ENCODE data around the gene ABCC10.
"Not testable (repeated sequence)": the region's sequence is repeated elsewhere in the genome, so short reads cannot be mapped to it uniquely, and the experiment has no call there.

The ABCC10 gene

DNA sequence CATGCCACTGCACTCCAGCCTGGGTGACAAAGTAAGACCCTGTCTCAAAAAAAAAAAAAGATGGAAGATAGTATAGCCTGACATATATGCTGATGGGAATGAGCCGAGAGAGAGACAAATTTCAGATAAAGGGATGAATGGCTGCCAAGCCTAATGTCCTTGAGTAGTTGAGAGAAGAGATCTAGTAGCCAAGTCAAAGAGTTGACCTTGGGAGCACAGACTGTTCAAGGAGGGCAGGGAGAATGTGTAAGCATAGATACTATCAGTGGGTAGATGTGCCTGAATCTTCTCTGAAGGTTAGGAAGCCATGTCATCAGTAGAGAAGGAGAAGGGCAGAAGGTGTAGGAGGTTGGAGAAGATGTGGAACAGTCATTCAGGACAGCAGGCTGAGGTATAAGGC is 20.0 kb upstream of the ABCC10 start:
- no peak for DNase-seq (ENCODE audit: low spot score)

DNA sequence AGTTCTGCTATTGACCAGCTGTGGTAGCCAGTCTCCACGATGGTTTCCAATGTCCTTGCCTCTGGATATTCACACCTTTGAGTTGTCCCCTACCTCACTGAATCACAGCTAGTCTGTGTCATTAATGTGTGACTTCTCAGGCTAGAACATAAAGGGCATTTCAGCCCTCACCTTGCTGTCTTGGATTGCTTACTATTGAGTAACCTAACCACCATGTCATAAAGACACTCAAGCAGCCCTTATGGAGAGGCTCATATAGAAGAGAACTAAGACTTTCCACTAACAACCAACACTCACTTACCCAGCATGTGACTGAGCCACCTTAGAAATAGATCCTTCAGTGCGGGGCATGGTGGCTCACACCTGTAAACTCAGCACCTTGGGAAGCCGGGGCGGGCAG is 19.1 kb upstream of the ABCC10 start:
- no peak for DNase-seq (ENCODE audit: low spot score)

DNA sequence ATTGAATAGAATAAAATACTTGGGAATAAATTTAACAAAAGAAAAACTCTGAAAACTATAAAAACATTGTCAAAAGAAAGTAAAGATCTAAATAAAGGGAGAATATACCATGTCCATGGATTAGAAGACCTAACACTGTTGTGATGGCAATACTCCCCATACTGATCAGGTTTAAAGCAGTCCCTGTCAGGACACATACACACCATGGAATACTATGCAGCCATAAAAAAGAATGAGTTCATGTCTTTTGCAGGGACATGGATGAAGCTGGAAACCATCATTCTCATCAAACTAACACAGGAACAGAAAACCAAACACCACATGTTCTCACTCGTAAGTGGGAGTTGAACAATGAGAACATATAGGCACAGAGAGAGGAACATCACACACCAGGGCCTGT is 16.6 kb upstream of the ABCC10 start:
- not testable (repeated sequence) for DNase-seq (ENCODE audit: low spot score)

DNA sequence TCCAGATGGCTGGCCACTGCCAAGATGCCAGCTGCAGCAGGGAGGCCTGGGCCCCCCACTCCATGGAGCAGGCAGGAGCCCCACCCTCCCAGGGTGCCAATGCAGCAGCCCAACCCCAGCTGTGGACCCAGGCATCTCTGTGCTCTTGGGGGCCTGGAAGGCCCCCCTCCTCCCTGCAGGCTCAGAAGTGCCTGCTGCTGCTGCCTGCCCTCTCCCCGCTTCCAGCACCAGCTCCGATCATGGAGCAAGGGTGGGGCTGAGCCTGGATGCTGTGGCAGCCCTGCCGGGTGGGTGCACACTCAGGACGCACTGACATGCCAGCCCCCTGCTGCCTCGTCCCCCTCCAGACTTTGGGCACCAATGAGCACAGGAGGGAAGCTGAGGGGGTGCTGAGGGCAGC is 14.8 kb upstream of the ABCC10 start:
- no peak for DNase-seq (ENCODE audit: low spot score)

DNA sequence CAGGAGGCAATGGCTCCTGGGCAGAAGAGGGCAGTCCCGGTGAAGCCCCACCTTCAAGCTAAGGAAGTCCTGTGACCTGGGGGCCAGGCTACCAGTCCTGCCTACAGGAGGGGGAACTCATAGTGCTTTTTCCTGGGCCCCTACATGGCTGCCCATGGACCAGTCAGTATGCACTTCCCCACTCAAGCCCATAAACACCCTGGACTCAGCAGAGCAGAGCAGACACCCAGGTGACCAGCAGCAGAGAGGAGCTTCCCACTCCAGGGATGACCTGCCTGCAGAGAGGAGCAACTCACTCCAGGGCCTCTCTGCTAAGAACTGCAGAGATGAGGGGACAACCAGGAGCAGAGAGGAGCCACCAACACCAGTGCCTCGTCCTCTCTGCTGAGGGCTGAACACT is 14.3 kb upstream of the ABCC10 start:
- DNase-seq (ENCODE audit: low spot score): no peak

DNA sequence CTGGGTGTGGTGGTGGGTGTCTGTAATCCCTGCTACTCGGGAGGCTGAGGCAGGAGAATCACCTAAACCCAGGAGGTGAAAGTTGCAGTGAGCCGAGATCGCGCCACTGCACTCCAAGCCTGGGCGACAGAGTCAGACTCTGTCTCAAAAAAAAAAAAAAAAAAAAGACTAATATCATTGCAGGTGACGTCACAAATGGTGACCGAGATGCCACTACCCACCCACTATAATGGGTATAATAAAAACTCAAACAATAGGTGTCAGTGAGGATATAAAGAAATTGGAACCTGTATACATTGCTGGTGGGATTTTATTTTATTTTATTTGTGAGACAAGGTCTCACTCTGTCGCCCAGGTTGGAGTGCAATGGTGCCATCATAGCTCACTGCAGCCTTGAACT is 12.1 kb upstream of the ABCC10 start:
- not testable (repeated sequence) for DNase-seq (ENCODE audit: low spot score)

DNA sequence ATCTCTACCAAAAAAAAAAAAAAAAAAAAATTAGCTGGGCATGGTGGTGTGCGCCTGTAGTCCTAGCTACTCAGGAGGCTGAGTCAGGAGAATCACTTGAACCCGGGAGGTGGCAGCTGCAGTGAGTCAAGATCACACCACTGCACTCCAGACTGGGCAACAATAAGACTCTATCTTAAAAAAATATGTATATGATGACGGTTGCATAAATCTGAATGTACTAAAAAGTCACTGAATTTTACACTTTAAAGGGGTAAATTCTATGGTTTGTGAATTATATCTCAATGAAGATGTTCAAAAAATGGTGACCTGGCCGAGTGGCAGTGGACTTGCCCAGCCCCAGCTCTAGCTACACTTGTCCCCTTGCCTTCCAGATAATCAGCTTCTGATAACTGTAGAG is 10.4 kb upstream of the ABCC10 start:
- DNase-seq (ENCODE audit: low spot score): no peak

DNA sequence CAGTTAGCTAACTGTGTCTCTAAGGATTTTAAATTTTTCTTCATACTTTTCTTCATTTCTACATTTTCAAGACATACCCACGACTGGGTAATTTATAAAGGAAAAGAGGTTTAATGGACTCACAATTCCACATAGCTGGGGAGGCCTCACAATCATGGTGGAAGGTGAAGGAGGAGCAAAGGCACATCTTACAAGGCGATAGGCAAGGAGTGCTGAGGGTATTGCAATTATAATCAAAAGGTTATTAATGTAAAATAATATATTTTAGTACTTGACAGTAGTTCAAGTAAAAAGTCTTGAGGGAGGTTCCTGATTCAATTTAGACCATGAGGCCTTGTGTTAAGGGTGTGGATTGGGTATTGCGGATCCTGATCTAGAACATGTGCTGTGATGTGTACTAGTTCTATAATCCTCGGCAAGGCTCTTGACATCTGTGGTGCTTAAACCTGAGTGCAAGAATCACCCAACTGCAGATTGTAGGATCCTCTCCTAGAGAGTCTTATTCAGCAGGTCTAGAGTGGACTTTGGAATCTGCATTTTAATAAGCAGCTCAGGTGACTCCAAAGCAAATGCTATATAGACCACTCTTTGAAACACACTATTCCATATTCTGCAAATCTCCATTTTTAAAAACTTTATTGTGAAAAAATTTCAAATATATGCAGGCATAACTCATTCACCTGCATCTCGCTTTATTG is 7.2 kb upstream of the ABCC10 start:
- DNase-seq (ENCODE audit: low spot score): no peak

DNA sequence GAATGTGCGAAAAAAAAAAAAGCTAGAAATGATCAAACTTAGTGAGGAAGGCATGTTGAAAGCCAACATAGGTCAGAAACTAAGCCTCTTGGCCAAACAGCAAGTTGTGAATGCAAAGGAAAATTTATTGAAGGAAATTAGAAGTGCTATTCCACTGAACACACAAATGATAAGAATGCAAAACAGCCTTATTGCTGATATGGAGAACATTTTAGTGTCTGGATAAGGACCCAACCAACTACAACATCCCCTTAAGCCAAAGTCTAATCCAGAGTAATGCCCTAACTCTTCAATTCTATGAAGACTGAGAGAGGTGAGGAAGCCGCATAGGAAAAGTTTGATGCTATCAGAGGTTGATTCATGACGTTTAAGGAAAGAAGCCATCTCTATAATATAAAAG is 5.5 kb upstream of the ABCC10 start:
- no peak for DNase-seq (ENCODE audit: low spot score)

DNA sequence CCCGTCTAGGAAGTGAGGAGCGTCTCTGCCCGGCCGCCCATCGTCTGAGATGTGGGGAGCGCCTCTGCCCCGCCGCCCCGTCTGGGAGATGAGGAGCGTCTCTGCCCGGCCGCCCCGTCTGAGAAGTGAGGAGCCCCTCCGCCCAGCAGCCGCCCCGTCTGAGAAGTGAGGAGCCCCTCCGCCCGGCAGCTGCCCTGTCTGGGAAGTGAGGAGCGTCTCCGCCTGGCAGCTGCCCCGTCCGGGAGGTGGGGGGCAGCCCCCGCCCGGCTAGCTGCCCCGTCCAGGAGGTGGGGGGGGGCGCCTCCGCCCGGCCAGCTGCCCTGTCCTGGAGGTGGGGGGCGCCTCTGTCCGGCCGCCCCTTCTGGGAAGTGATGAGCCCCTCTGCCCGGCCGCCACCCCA is 2.3 kb upstream of the ABCC10 start:
- not testable (repeated sequence) for DNase-seq (ENCODE audit: low spot score)

DNA sequence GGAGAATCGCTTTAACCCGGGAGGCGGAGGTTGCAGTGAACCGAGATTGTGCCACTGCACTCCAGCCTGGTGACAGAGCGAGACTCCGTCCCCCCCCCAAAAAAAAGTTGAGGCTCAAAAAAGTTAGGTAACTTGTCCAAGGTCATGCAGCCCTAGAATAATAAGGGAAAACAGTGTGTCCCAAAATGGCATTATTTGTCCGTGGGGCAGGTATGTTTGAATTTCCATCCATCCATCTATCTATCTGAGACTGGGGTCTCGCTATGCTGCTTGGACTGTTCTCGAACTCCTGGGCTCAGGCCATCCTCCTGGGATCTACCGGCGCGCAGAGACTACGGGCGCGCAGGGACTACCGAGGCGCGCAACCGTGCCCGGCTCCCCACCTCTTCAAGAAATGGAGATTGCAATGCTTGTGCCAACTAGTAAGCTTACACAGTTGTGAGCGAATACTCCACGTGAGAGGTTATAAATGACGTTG is 374 bp upstream of the ABCC10 start:
- no peak for DNase-seq (ENCODE audit: low spot score)

DNA sequence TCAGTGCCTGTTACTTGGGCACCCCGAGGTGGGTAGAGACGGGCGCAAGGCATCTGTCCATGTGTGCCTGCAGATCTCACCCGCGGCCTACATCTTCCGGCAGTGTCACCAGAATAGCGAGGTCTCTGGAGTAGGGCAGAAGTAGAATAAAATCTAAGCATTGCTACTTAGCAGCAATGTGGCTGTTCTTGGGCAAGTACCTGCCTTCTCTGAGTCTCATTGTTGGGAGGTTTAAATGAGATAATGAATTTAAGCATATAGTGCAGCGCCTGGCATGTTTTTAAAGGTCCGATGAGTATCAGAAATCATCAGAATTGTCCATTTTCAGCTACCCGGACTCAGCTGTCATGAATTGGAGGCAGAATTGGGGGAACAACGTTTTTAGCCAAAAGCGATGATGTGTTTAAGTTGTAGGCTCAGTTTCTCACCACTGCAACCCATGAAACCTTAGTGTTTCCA is 800 bp downstream of the ABCC10 start:
- DNase-seq (ENCODE audit: low spot score): no peak

DNA sequence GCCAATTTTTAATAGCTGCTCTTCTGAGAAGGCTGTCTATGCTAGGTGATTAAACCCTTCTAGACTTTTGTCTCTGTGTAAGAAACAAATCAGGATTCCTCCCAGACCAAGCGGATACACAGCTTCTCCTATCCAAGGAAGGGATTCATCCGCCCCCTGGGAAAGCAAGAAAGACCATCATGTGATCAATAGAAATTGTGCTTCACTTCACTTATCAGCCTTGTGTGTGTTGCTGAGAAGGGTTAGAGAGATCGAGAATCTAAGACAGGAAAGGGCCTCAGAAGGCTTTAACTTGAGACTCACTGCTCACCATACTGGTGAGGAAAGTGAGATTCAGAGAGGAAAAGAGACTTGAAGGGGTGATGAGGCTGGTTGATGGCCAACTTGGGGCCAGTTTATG is 1.5 kb downstream of the ABCC10 start:
- DNase-seq (ENCODE audit: low spot score): no peak

DNA sequence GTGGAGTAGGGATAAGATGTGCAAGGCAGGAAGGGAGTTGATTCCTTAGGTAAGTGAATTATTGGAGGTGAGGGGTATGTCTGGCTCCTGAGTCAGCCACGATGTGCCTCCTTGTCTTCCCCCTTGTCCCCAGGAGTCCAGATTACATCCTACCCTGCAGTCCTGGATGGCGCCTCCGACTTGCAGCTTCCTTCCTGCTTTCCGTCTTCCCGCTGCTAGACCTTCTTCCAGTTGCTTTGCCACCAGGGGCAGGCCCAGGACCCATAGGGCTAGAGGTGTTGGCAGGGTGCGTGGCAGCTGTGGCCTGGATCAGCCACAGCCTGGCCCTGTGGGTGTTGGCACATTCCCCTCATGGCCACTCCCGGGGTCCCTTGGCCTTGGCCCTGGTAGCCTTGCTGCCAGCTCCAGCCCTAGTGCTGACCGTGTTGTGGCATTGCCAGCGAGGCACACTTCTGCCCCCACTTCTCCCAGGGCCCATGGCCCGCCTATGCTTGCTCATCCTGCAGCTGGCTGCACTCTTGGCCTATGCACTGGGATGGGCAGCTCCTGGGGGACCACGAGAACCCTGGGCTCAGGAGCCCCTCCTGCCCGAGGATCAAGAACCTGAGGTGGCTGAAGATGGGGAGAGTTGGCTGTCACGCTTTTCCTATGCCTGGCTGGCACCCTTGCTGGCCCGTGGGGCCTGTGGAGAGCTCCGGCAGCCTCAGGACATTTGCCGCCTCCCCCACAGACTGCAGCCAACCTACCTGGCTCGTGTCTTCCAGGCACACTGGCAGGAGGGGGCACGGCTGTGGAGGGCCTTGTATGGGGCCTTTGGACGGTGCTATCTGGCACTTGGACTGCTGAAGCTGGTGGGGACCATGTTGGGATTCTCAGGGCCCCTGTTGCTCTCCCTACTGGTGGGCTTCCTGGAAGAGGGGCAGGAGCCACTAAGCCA is 4.9 kb downstream of the ABCC10 start:
- no peak for DNase-seq (ENCODE audit: low spot score)

DNA sequence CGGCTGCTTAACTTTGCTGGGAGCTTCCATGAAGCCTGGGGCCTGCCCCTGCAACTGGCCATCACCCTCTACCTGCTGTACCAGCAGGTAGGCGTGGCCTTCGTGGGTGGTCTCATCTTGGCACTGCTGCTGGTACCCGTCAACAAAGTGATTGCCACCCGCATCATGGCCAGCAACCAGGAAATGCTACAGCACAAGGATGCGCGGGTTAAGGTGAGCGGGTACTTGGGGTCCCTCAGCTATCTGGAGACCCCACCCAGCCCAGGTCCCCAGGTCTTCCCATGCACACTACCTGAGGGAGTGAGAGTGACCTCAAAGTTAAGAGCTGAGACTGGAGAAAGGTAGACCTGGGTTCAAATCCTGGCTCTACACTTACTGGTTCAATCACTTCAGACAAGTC is 5.8 kb downstream of the ABCC10 start:
- no peak for DNase-seq (ENCODE audit: low spot score)

DNA sequence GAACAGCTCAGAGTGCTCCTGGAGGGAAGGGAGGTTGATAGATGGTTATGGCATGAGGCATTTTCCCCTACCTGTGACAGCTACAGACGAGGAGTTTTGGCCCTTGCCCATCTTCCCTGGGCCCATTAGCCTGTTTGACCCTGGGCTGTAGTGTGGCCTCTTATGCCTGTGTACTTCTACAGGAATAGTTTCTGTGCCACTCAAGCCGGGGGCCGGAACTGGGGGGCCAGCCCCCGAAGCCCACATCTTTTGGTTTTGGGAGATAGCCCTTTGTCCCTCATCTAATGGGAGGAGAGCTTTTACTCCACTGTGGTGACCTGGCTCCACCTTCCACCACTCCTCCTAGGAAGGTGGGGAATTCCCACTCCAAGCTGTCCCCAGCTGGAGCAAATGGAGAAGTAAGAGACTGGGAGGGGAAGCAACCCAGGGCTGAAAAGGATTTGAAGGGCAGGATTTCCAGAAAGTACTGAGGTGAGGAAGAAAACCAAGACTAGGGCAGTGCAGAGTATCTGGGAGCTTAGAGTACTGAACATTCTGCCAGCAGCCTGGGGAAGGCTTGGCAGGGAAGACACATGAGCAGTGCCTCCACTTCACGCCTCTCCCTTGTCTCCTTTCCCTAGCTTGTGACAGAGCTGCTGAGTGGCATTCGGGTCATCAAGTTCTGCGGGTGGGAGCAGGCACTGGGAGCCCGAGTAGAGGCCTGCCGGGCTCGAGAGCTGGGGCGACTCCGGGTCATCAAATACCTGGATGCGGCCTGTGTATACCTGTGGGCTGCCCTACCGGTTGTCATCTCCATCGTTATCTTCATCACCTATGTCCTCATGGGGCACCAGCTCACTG is 6.9 kb downstream of the ABCC10 start:
- DNase-seq (ENCODE audit: low spot score): no peak

DNA sequence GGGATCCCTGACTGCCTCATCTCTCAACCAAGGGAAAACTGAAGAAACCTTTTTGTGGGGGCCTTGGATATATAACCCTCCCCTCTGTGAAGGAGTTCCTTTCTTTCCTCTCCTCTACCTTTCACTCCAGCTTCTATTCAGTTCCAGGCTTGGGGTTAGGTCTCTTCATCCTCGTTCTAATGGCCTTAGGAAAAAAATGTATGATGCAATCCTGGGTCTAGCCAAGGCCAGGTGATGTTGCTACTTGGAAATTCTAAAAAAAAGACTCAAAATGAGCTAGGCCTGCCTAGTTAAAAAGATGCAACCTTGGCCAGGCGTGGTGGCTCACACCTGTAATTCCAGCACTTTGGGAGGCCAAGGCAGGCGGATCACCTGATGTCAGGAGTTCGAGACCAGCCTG is 7.6 kb downstream of the ABCC10 start:
- no peak for DNase-seq (ENCODE audit: low spot score)

DNA sequence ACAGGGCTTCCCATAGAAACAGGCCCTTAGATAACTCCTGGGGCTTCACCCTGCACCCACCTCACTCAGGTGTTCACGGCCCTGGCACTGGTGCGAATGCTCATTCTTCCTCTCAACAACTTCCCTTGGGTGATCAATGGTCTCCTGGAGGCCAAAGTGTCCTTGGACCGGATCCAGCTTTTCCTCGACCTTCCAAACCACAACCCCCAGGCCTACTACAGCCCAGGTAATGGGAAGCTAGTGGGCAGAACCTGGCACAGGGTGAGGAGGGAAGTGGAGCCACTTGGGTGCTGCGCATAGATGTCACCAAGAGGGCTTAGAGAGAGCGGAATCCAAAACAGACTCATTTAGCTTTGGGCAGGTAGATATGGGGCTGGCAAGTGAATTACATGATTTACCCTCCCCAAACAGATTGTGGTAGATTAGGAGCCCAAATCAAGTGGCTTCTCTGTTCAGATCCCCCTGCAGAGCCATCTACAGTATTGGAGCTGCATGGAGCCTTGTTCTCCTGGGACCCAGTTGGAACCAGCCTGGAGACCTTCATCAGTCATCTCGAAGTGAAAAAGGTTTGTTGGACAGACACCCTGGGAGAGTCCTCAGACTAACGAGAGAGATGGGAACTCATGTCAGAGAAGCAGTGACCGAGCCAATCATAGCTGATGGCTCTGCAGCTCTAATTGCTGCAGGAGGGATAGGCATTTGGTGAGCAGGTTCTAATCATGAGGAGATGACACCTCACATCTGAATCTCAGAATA is 8.5 kb downstream of the ABCC10 start:
- DNase-seq (ENCODE audit: low spot score): no peak

DNA sequence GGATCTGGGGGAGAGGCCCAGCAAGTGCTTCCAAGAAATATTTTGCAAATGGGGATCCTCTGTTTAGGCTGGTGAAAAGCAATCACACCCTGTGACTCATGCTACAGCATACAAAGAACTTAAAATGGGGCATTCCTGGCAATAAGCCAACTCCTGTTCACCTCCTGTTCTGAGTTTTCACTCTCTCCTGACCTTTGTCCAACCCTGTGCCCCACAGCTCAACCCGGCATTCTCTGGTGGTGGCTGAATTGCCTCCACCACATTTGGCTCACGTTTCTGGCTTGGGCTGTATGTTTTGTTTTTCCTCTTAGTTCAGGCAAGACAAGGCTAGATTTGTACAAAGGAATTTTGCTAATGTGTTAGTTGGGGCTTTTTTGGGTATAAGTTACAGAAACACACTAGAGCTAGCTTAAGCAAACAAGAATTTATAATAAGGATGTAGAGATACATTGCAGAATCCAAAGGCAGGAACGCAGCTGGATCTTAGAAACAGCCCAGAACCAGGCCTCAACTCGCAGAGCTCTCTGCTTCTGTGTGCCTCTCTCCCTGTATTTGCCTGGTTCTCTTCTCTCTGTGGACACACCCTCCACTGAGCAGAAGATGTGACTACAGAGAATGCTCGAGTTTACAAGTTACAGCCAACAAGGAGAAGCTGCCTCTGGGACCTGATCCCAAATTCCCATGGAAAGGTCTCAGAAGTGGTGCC is 9.4 kb downstream of the ABCC10 start:
- DNase-seq (ENCODE audit: low spot score): peak; percentile 79

DNA sequence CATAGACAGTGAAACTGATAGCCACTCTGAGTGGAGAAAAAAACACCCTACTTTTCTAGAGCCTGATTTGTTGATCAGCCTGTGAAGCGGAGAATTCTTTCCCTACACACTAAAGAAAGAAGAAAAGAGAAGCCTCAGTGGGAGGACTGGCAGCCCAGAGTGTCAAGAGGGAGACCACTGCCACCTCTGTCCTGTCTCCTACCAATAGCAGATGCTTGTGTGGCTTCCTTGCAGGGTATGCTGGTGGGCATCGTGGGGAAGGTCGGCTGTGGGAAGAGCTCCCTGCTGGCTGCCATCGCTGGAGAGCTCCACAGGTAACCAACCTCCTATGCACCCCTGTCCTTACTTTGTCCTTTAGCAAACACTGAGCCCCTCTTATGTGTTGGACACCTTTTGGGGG is 10.4 kb downstream of the ABCC10 start:
- no peak for DNase-seq (ENCODE audit: low spot score)

DNA sequence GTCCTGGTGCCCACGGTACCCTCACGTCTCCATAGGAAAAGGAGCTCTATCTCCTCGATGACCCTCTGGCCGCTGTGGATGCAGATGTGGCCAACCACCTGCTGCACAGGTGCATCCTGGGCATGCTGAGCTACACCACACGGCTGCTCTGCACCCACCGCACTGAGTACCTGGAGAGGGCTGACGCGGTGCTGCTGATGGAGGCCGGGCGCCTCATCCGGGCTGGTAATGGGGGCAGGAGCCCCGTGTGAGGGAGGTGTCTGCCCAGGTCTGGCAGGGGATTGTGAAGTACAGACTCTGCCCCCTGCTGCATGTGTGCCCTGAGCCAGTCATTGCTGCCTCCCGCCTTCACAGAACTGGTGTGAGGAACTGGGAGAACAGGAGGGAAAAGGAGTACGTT is 15.6 kb downstream of the ABCC10 start:
- no peak for DNase-seq (ENCODE audit: low spot score)
